ENCODE measurements around the gene SLC15A3.

GRCh38 chr11:60929764-60930163 lies 22.2 kb downstream of the SLC15A3 start:
- TF ChIP-seq POLR2AphosphoS5 (IDR thresholded peaks at IDR 0.05) (no peak), EP300 (IDR thresholded peaks at IDR 0.05; ENCODE audit: low read depth) (no peak), CTCF (IDR thresholded peaks at IDR 0.05) (no peak), POLR2A (IDR thresholded peaks at IDR 0.05) (no peak)
